GM10266 (cell line): Measurements from ENCODE around the gene ZNF117.
A peak's percentile ranks its signal among the peaks of the same experiment; 100 is the strongest.

ENCODE experiments used
- DNase-seq: peaks from one replicate; pipeline ENCODE4 v3.0.0; 2012; ENCODE audit errors: extremely low spot score
- CTCF ChIP-seq: IDR thresholded peaks from 2 replicates; pipeline ENCODE4 v1.5.1; 2012; ENCODE audit warnings: mild to moderate bottlenecking, low read depth; ENCODE audit not compliant: control insufficient read depth, insufficient read depth; ENCODE audit errors: missing control alignments

ZNF117 gene

GRCh38 chr7:65006094-65006992 lies 15.5 kb upstream of the ZNF117 start, which contains the start of gene ERV3-1:
Gene ERV3-1 (minus strand): TSS chr7:65006687. CDS start chr7:64993026, 13,661 bp downstream.
- no peak for TF ChIP-seq CTCF
- peak; percentile 87 for DNase-seq

GRCh38 chr7:65004575-65004974 lies 13.7 kb upstream of the ZNF117 start:
- no peak for DNase-seq

GRCh38 chr7:65002972-65003585 lies 12.2 kb upstream of the ZNF117 start:
- no peak for DNase-seq
- TF ChIP-seq CTCF: no peak

More at GRCh38 chr7:65004575-65004974, 13.7 kb upstream of the ZNF117 start:
- no peak for TF ChIP-seq CTCF

- TF ChIP-seq CTCF: no peak
These were observed 10.5 kb upstream of the ZNF117 start for GRCh38 chr7:65001291-65001814.

GRCh38 chr7:64999165-65000004 lies 8.5 kb upstream of the ZNF117 start:
- DNase-seq: no peak
- no peak for TF ChIP-seq CTCF

More at GRCh38 chr7:65001291-65001814, 10.5 kb upstream of the ZNF117 start:
- DNase-seq: no peak

GRCh38 chr7:64998865-64999164 lies 8.0 kb upstream of the ZNF117 start:
- no peak for DNase-seq
- no peak for TF ChIP-seq CTCF
